HG03159 (cell line): ENCODE data around the gene RAB44.

Source experiments
- ATAC-seq: cut with Tn5 transposase; IDR thresholded peaks from one replicate; pipeline ENCODE4 v1.9.1; 2021; ENCODE audit warnings: mild to moderate bottlenecking, moderate library complexity; ENCODE audit not compliant: unreplicated experiment

Gene RAB44

GRCh38 chr6:36765594-36766398 lies 68.2 kb downstream of the RAB44 start:
- peak; percentile 70 for ATAC-seq

- no peak for ATAC-seq
These were observed 68.8 kb downstream of the RAB44 start for GRCh38 chr6:36766399-36766945.

- no peak for ATAC-seq
These were observed 71.6 kb downstream of the RAB44 start for GRCh38 chr6:36769183-36769675.

GRCh38 chr6:36769676-36770499 lies 72.3 kb downstream of the RAB44 start:
- ATAC-seq = no peak

GRCh38 chr6:36771145-36771544 lies 73.5 kb downstream of the RAB44 start:
- ATAC-seq = no peak

- no peak for ATAC-seq
These were observed 74.8 kb downstream of the RAB44 start for GRCh38 chr6:36772397-36772796.

GRCh38 chr6:36774331-36774730 lies 76.7 kb downstream of the RAB44 start:
- ATAC-seq = no peak

- ATAC-seq = no peak
These were observed 78.5 kb downstream of the RAB44 start for GRCh38 chr6:36776167-36776566.

- no peak for ATAC-seq
These were observed 80.2 kb downstream of the RAB44 start for GRCh38 chr6:36777801-36778200.

- no peak for ATAC-seq
These were observed 81.6 kb downstream of the RAB44 start for GRCh38 chr6:36779227-36779626.

GRCh38 chr6:36780442-36781177 lies 83.0 kb downstream of the RAB44 start:
- no peak for ATAC-seq

- ATAC-seq = no peak
These were observed 84.0 kb downstream of the RAB44 start for GRCh38 chr6:36781669-36782068.
